HFFc6 (cell line): ENCODE results near the gene SLC7A9. TPM values are rescaled to one million over a fixed set of nuclear protein-coding genes. Genes with fewer than 3 reads are reported as not detected.

ENCODE experiments used
- DNase-seq: peaks from one replicate; pipeline ENCODE4 v3.0.0-alpha.2; 2018
- H3K27ac Mint-ChIP-seq: 2 replicates; pipeline ENCODE4 v1.8.0; 2020; ENCODE audit warnings: mild to moderate bottlenecking, mixed read lengths
- H3K27me3 Mint-ChIP-seq: 2 replicates; pipeline ENCODE4 v1.8.0; 2021; ENCODE audit warnings: mild to moderate bottlenecking, moderate library complexity, mixed read lengths; ENCODE audit not compliant: insufficient read depth
- H3K36me3 Mint-ChIP-seq: 2 replicates; pipeline ENCODE4 v1.8.0; 2021; ENCODE audit warnings: low read depth, mixed read lengths
- H3K4me1 Mint-ChIP-seq: 2 replicates; pipeline ENCODE4 v1.8.0; 2020; ENCODE audit warnings: low read depth, mixed read lengths
- H3K4me3 Mint-ChIP-seq: 2 replicates; pipeline ENCODE4 v1.8.0; 2020; ENCODE audit warnings: mild to moderate bottlenecking, moderate library complexity, mixed read lengths
- H3K9me3 Mint-ChIP-seq: 2 replicates; pipeline ENCODE4 v1.8.0; 2020; ENCODE audit warnings: mild to moderate bottlenecking, mixed read lengths
- CTCF ChIP-seq: fragments of 200-600 bp; sonication (generic); IDR thresholded peaks from 2 replicates; pipeline ENCODE4 v1.5.0; 2021; ENCODE audit warnings: antibody characterized with exemption, mild to moderate bottlenecking
- long read RNA-seq: library from polyadenylated mRNA; unstranded; transcript quantifications from one replicate; pipeline ENCODE4 v2.0.0, GENCODE V29; 2019
- total RNA-seq, 6 experiments: library from RNA; stranded (reverse); fragmentation: NEBNext Ultra II Directional; extraction: Animal tissue kit (Norgen Biotek cat#: 25700); gene quantifications; 2 replicates in 1 of 6; 3 replicates in 5 of 6; pipeline ENCODE4 v1.2.3, GENCODE V29; 2021

The SLC7A9 gene
- total RNA-seq: not detected
- long read RNA-seq: 0 reads

- no peaks in the 10 kb centered on the region for H3K36me3 Mint-ChIP-seq
- no peak within 1 kb of the TSS for H3K4me3 Mint-ChIP-seq
- no peak within 1 kb of the TSS for H3K27ac Mint-ChIP-seq
- TF ChIP-seq CTCF: no peak
- no peak for DNase-seq
- no peaks in the 10 kb centered on the region for H3K9me3 Mint-ChIP-seq
- H3K27me3 Mint-ChIP-seq: peaks cover 12% of the 10 kb centered on the region
- no peaks in the 10 kb centered on the region for H3K4me1 Mint-ChIP-seq
Observed at GRCh38 chr19:32869369-32869965, at the start of gene SLC7A9. Gene SLC7A9 (minus strand): TSS chr19:32869767. CDS start chr19:32868534, 1,233 bp downstream.

DNA sequence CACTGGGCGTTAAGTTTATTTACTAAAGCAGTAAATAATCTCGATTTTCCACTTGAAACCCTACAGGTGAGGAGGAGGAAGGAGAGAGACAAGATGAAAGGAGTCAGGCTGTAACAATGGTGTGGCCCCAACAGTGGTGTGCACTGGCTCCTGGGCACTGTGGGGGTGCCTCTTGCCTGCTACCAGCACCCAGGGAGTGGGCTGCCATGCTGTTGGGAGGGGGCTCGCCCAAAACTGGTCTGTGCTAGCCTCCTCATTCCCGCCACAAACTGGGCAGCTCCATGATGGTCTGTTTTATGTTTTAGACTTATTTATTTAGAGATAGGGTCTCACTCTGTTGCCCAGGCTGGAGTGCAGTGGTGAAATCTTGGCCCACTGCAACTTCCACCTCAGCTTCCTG lies 49.8 kb upstream of the SLC7A9 start:
- Mint-ChIP-seq H3K4me3 (no peak overlapping the region), H3K36me3 (peaks cover 5% of the 10 kb centered on the region; the same call in 1 of the 2 replicates), H3K4me1 (no peaks in the 10 kb centered on the region), H3K27ac (no peak overlapping the region), H3K27me3 (no peaks in the 10 kb centered on the region), H3K9me3 (no peaks in the 10 kb centered on the region)
- TF ChIP-seq CTCF: no peak
- no peak for DNase-seq

GRCh38 chr19:32917616-32917996 lies 48.0 kb upstream of the SLC7A9 start:
- Mint-ChIP-seq H3K4me3 (no peak overlapping the region), H3K9me3 (no peaks in the 10 kb centered on the region), H3K36me3 (peaks cover 5% of the 10 kb centered on the region; the same call in 1 of the 2 replicates), H3K27me3 (no peaks in the 10 kb centered on the region), H3K27ac (no peak overlapping the region), H3K4me1 (no peaks in the 10 kb centered on the region)
- no peak for TF ChIP-seq CTCF
- DNase-seq: no peak

GRCh38 chr19:32916969-32917615 lies 47.5 kb upstream of the SLC7A9 start:
- Mint-ChIP-seq H3K27ac (no peak overlapping the region), H3K4me1 (no peaks in the 10 kb centered on the region), H3K9me3 (no peaks in the 10 kb centered on the region), H3K36me3 (peaks cover 4% of the 10 kb centered on the region; the same call in 1 of the 2 replicates), H3K4me3 (no peak overlapping the region), H3K27me3 (no peaks in the 10 kb centered on the region)
- no peak for TF ChIP-seq CTCF
- DNase-seq: no peak

DNA sequence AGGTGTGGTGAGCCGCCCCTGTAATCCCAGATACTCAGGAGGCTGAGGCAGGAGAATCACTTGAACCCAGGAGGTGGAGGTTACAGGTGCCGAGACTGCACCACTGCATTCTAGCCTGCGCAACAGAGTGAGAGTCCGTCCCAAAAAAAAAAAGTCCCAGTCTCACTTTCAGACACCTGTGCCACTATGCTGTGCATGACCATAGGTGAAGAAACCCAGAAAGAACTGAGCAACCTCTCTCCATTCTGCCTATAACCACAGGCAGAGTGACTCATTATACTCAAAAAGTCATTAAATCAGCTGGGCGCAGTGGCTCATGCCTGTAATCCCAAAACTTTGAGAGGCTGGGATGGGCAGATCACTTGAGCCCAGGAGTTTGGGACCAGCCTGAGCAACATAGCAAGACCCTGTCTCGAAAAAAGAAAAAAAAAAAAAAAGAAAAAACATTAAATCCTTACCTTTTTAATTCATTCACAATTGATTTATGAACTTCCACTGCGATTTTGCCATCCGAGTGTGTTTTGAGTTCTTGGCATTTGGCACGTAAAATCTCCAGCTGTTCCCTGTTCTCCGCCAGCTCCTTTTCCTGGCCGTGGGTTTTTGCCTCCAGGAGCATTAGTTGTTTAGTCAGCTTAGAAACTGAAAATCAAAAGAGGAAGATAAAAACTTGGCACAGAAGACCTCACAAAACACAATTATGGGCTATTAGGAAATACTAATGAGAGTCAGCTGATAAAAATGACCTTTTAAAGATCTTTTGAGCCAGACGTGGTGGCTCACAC lies 45.5 kb upstream of the SLC7A9 start:
- Mint-ChIP-seq H3K27me3 (no peaks in the 10 kb centered on the region), H3K36me3 (peaks cover 5% of the 10 kb centered on the region; the same call in 1 of the 2 replicates), H3K4me3 (no peak overlapping the region), H3K4me1 (no peaks in the 10 kb centered on the region), H3K9me3 (no peaks in the 10 kb centered on the region), H3K27ac (no peak overlapping the region)
- DNase-seq: peak; percentile 5
- TF ChIP-seq CTCF: no peak
